Measurements from ENCODE around the gene PDGFC. TPM values are rescaled to one million over a fixed set of nuclear protein-coding genes. Genes with fewer than 3 reads are reported as not detected.

PDGFC gene
- total and polyA plus RNA-seq, 2 of the 8 experiments (the other 6 are each of a cell fraction or from before 2014, with no cell fraction given), result 0.65 to 2.7 TPM

DNA sequence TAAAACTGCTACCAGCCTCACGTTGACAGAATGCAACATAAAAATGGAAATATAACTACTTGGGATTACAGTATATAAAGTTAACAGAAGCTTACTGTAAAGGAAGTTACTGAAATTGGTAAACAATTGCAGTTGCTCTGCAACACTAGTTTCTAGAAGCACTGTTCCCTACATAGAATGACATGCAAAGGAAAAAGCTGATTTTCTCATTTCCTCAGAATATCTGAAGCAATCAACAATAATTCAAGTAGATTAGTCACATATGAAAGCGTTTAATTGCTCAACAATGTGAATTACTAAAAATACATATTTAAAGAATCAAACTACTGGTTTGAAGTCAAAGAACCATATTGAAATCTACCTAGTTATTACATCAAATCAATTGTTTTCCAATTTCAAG is 31.8 kb downstream of the PDGFC start:
- no peak overlapping the region for H2BK15ac ChIP-seq (ENCODE audit: low read length)
- H2BK12ac ChIP-seq (ENCODE audit: low read depth, low read length), result no peak overlapping the region
- no peak overlapping the region for H2BK20ac ChIP-seq (ENCODE audit: low read length)
- no peak overlapping the region for H2BK120ac ChIP-seq (replicated peaks; ENCODE audit: low read depth, low read length)
- H3K14ac ChIP-seq (ENCODE audit: insufficient read length), result no peak overlapping the region
- DNase-seq (ENCODE audit: low read depth in 1 of 2, low spot score in 2 of 2) (no peak), FAIRE-seq (no peak)
- no peak overlapping the region for H2BK5ac ChIP-seq (ENCODE audit: low read depth, low read length)
- no peak overlapping the region for H4K8ac ChIP-seq (ENCODE audit: extremely low read depth, insufficient read depth, low read length)
- no peak overlapping the region for H3K4me2 ChIP-seq (ENCODE audit: insufficient read depth in 1 of 2, low read depth in 2 of 2, low read length in 2 of 2)
- H2AK5ac ChIP-seq (ENCODE audit: low read depth, low read length), result no peak overlapping the region
- no peak overlapping the region for H4K91ac ChIP-seq (replicated peaks; ENCODE audit: insufficient read length, low read length)
- H2AFZ ChIP-seq (ENCODE audit: low read length), result no peak overlapping the region
- H3K27me3 ChIP-seq (replicated peaks in 1 of 4; ENCODE audit: control insufficient read depth in 3 of 4, extremely low read depth in 1 of 4, insufficient read depth in 3 of 4, low read length in 3 of 4), result no peaks in the 10 kb centered on the region
- no peak overlapping the region for H3K4me3 ChIP-seq (ENCODE audit: extremely low read depth in 1 of 4, insufficient read depth in 2 of 4, low read depth in 3 of 4, low read length in 4 of 4)
- H3K9me3 ChIP-seq (ENCODE audit: insufficient read depth in 2 of 2, low read depth in 1 of 2, low read length in 1 of 2), result no peaks in the 10 kb centered on the region
- H3K9ac ChIP-seq (replicated peaks in 1 of 4; ENCODE audit: extremely low read depth in 1 of 4, low read depth in 3 of 4, low read length in 3 of 4), result no peak overlapping the region
- H3K79me2 ChIP-seq (ENCODE audit: control insufficient read depth in 1 of 2, insufficient read depth in 2 of 2, low read length in 2 of 2), result no peaks in the 10 kb centered on the region
- no peaks in the 10 kb centered on the region for H3K36me3 ChIP-seq (ENCODE audit: control insufficient read depth in 2 of 4, insufficient read depth in 4 of 4, low read length in 3 of 4)
- no peak for TF ChIP-seq KDM5A (IDR thresholded peaks at IDR 0.05; ENCODE audit: low read length)
- TF ChIP-seq CTBP2 (IDR thresholded peaks at IDR 0.05; ENCODE audit: borderline replicate concordance, insufficient read depth, insufficient read length, low read length), result no peak
- TF ChIP-seq SP1 (IDR thresholded peaks at IDR 0.05; ENCODE audit: low read depth, low read length), result no peak
- TF ChIP-seq KDM1A (IDR thresholded peaks at IDR 0.05; ENCODE audit: borderline replicate concordance, low read length), result no peak
- TF ChIP-seq, protein P1, sequence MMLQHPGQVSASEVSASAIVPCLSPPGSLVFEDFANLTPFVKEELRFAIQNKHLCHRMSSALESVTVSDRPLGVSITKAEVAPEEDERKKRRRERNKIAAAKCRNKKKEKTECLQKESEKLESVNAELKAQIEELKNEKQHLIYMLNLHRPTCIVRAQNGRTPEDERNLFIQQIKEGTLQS (IDR thresholded peaks at IDR 0.05; ENCODE audit: insufficient read depth, low read depth, low read length), result no peak
- no peak for TF ChIP-seq SIN3A (conservative IDR thresholded peaks at IDR 0.05 in 1 of 2, IDR thresholded peaks at IDR 0.05 in 1 of 2; ENCODE audit: low read depth in 1 of 2, low read length in 2 of 2)
- no peak for TF ChIP-seq RXRA (IDR thresholded peaks at IDR 0.05; ENCODE audit: insufficient read depth, low read depth, low read length)
- no peak for TF ChIP-seq BRCA1 (IDR thresholded peaks at IDR 0.05; ENCODE audit: low read depth, low read length)
- no peak for TF ChIP-seq BCL11A (IDR thresholded peaks at IDR 0.05; ENCODE audit: low read depth in 2 of 2, low read length in 2 of 2)
- no peak for TF ChIP-seq POU5F1 (IDR thresholded peaks at IDR 0.05; ENCODE audit: low read depth, low read length)
- TF ChIP-seq TAF7 (optimal IDR thresholded peaks at IDR 0.05; ENCODE audit: borderline replicate concordance, low read depth, low read length), result no peak
- TF ChIP-seq RBBP5 (IDR thresholded peaks at IDR 0.05; ENCODE audit: borderline replicate concordance, low read depth, low read length), result no peak
- no peak for TF ChIP-seq RNF2 (IDR thresholded peaks at IDR 0.05; ENCODE audit: borderline replicate concordance, low read depth, low read length, missing control alignments, poor library complexity, severe bottlenecking)
- H3K27ac ChIP-seq (ENCODE audit: low read depth, low read length), result no peak overlapping the region
- no peak overlapping the region for H3K56ac ChIP-seq (replicated peaks; ENCODE audit: insufficient read length, low read depth, low read length)
- H3K4me1 ChIP-seq (replicated peaks in 1 of 4; ENCODE audit: control insufficient read depth in 3 of 4, insufficient read depth in 4 of 4, low read length in 3 of 4), result peaks cover 0 to 11% (median 2%) of the 10 kb centered on the region in 4 experiments; a peak in 3 of 7 replicates
- CTCF ChIA-PET (ENCODE audit: partially characterized antibody), result no interaction called here
- no peak overlapping the region for H3K4ac ChIP-seq (replicated peaks; ENCODE audit: insufficient read length, low read depth, low read length)
- H3K23me2 ChIP-seq (ENCODE audit: low read depth, low read length), result no peaks in the 10 kb centered on the region
- WGBS, 2 experiments (ENCODE audit: extremely low coverage in 1 of 2, insufficient coverage in 1 of 2, insufficient read length in 1 of 2, insufficient replicate concordance in 2 of 2, low coverage in 1 of 2, low lambda C conversion rate in 2 of 2, missing lambda C conversion rate in 1 of 2), result 87% methylated on average over 2 of the region's 2 CpGs; no CpG with 5 or more reads in 1 of the 2 experiments
- H4K20me1 ChIP-seq (replicated peaks in 1 of 2; ENCODE audit: control insufficient read depth in 1 of 2, insufficient read depth in 2 of 2, low read length in 2 of 2), result no peaks in the 10 kb centered on the region
- POLR2A ChIA-PET (ENCODE audit: partially characterized antibody), result no interaction called here
- H3K18ac ChIP-seq (ENCODE audit: extremely low read depth, low read length), result no peak overlapping the region
- H3K23ac ChIP-seq (ENCODE audit: insufficient read length), result no peak overlapping the region
- H3K79me1 ChIP-seq (ENCODE audit: low read depth, low read length), result no peaks in the 10 kb centered on the region
- H4K5ac ChIP-seq (ENCODE audit: insufficient read length, low read depth, low read length), result no peak overlapping the region
